ENCODE data around the gene NQO1.

Gene NQO1

GRCh38 chr16:69706256-69706974 is 19.9 kb downstream of the NQO1 start:
- DNase-seq, result no peak

- no peak for DNase-seq
Measured at GRCh38 chr16:69703638-69704037, 22.7 kb downstream of the NQO1 start.

- no peak for DNase-seq
Measured at GRCh38 chr16:69701866-69702265, 24.5 kb downstream of the NQO1 start.

GRCh38 chr16:69701452-69701851 is 24.9 kb downstream of the NQO1 start:
- DNase-seq, result no peak

- DNase-seq, result no peak
Measured at GRCh38 chr16:69699915-69700314, 26.4 kb downstream of the NQO1 start.

GRCh38 chr16:69698404-69698803 is 28.0 kb downstream of the NQO1 start:
- no peak for DNase-seq

GRCh38 chr16:69693916-69694315 is 32.4 kb downstream of the NQO1 start:
- no peak for DNase-seq

- no peak for DNase-seq
Measured at GRCh38 chr16:69691980-69692911, 34.1 kb downstream of the NQO1 start.

GRCh38 chr16:69688589-69688988 is 37.8 kb downstream of the NQO1 start:
- no peak for DNase-seq

GRCh38 chr16:69680358-69680757 is 46.0 kb downstream of the NQO1 start:
- DNase-seq, result no peak

GRCh38 chr16:69672998-69673713 is 53.2 kb downstream of the NQO1 start:
- DNase-seq, result no peak

- no peak for DNase-seq
Measured at GRCh38 chr16:69672315-69672997, 53.9 kb downstream of the NQO1 start.

GRCh38 chr16:69669577-69669976 is 56.8 kb downstream of the NQO1 start:
- DNase-seq, result no peak

GRCh38 chr16:69663846-69664245 is 62.5 kb downstream of the NQO1 start:
- no peak for DNase-seq

- no peak for DNase-seq
Measured at GRCh38 chr16:69662901-69663300, 63.5 kb downstream of the NQO1 start.

GRCh38 chr16:69660166-69660565 is 66.2 kb downstream of the NQO1 start:
- no peak for DNase-seq
